ENCODE measurements around the gene RRAS2.

GRCh38 chr11:14331476-14332136, 27.4 kb downstream of the RRAS2 start:
- no peak for TF ChIP-seq EZH2 (IDR thresholded peaks at IDR 0.05; ENCODE audit: borderline replicate concordance, low read depth, low read length, severe bottlenecking)
- no peak for TF ChIP-seq CTCF (IDR thresholded peaks at IDR 0.05; ENCODE audit: borderline replicate concordance, extremely low read depth, low read length, poor library complexity, severe bottlenecking)

Measured in DND-41 (cell line).